Activated CD4-positive, alpha-beta T cell treated with anti-CD3 and anti-CD28 coated beads, Interleukin-2, Interleukin-4, amounts not matched to agents 100 ng/mL and 50 ng/mL, durations not matched to agents 16 hours and 8 hours (primary cell): ENCODE data around the gene TTLL8.
"Not testable (repeated sequence)": the region's sequence is repeated elsewhere in the genome, so short reads cannot be mapped to it uniquely, and the experiment has no call there.

Experiments used
- DNase-seq: peaks from one replicate; pipeline ENCODE4 v3.0.0-alpha.2; 2020; ENCODE audit warnings: low spot score

Gene TTLL8

GRCh38 chr22:50058061-50058905 lies at the start of gene TTLL8:
TTLL8 (minus strand) TSS chr22:50058298.
- DNase-seq, result no peak

- no peak for DNase-seq
These were observed 49.4 kb upstream of the TTLL8 start for GRCh38 chr22:50107529-50107928.

GRCh38 chr22:50105208-50106100 lies 47.4 kb upstream of the TTLL8 start:
- DNase-seq, result peak; percentile 35

- no peak for DNase-seq
These were observed 46.0 kb upstream of the TTLL8 start for GRCh38 chr22:50104141-50104544.

DNA sequence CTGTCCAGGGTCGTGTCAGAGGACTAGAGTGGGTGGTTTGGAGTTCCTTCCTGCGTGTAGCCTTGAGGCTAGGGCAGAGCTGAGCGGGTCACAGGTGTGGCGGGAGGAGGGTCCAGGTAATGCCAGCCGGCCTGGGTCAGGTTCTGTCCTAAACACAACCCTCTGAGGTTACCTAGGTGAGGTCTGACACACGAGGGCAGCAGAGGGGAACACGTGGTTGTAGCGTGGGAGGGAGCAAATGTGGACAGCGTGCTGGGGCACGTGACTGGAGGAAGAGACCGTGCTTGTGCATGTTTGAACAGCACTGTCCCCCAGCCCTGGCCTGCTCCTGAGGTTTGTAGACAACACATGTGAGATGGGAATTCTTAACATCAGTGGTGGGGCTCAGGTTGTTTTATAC lies 44.8 kb upstream of the TTLL8 start:
- no peak for DNase-seq

DNA sequence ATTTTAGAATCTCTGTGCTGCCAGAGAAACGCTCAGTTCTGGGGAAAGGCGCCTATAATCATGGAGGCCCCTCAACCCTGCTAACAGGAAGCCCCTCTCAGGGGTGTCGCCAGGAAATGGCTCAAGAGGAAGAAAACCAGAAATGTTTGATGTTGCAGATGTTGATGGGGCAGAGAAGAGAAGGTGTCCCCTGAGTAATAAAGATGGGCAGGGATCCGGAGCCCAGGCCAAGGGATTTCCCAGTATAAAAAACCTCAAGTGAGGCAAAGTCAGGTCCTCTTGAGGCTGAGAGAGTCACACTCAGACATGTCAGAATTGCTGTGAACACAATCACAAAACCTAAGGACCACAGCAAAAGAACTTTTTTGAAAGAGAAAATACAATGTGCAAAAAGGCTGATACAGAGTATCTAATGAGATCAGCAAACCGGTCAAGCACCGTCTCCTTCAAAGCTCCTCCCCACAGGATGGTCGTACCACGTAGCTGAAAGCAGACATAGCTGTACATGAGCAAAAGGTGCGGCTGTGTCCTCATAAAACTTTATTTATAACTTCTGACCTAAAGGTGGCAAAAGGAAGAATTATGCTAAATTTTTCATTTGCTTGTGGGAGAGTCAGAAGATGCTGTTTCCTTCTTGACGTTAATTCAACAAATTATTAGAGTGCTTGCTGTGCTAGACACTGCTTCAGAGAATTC lies 43.9 kb upstream of the TTLL8 start:
- no peak for DNase-seq

DNA sequence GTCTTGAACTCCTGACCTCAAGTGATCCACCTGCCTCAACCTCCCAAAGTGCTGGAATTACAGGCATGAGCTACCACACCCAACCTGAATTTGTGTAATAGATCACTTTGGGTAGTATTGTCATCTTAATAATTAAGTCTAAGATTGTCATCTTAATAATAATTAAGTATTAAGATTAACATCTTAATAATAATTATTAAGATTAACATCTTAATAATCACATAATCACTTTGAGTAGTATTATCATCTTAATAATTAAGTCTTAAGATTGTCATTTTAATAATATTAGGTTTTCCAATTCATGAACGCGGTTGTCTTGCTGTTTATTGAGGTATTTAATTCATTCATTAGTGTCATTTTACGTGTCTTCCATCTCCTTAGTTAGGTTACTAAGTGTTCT lies 40.0 kb upstream of the TTLL8 start:
- no peak for DNase-seq

DNA sequence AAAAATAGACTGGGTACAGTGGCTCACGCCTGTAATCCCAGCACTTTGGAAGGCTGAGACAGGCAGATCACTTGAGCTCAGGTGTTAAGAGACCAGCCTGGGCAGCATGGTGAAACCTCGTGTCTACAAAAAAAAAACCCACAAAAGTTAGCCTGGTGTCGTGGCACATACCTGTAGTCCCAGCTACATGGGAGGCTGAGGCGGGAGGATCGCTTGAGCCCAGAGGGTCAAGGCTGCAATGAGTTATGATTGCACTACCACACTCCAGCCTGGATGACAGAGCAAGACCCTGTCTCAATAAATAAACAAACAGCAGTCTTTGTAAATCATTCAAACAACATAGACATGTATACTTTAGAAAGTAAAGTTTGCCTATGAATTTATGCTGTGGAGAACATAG lies 34.2 kb upstream of the TTLL8 start:
- no peak for DNase-seq

- DNase-seq, result no peak
These were observed 33.1 kb upstream of the TTLL8 start for GRCh38 chr22:50091092-50091768.

DNA sequence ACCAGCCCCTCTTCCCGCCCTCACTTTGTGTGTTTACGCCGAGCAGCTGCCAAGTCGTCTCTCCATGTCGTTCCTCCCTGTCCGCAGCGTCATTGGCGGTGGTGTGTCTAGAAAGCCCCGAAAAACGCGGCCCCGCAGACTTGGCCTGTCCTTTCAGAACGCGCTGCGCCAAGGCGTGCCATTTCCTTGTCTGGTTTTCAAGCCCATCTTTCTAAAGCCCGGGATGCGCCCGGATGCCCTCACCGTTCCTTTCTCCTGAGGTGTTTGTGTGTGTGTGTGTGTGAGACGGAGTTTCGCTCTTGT lies 32.3 kb upstream of the TTLL8 start:
- DNase-seq, result no peak

DNA sequence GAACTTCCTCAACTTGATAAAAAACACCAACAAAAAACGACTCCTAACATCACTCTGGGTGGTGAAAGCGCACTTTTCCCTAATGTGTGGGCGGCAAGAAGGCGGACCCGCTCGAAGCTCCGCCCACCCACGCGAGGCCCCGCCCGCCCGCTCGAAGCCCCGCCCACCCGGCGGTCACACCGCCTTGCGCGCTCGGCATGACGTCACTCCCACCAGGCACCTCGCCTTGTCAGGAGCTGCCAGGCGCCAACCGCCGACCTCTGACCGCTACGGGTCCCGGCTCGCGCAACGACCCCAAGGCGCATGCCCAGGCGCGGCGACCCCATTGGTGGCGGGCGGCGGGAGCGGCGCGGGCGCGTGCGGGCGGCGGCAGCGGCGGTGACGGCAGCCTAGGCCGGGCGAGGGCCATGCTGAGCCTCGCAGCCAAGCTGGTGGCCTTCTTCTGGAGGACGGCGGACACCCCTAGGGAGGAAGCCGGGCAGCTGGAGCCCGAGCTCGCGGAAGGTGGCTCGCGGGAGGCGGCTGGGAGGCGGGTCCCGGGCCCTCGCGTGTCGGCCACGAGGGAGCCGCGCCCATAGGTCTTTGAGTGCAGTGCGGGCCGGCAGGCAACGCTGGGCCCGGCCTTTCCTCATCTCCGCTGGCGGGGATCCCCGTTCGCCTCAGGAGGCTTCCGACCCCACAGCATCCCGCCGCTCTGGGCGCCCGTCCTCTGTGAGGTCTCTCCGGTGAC lies 31.7 kb upstream of the TTLL8 start, which contains the start of gene MOV10L1:
Gene MOV10L1, plus strand, starts transcription at position 325 of the 730 bp plus-strand sequence. Its CDS starts 83 bp downstream, at position 408.
- DNase-seq, result no peak

GRCh38 chr22:50089231-50089630 lies 31.1 kb upstream of the TTLL8 start:
- DNase-seq, result no peak

GRCh38 chr22:50088096-50088495 lies 30.0 kb upstream of the TTLL8 start:
- DNase-seq, result no peak

- DNase-seq, result no peak
These were observed 29.5 kb upstream of the TTLL8 start for GRCh38 chr22:50087646-50088045.

- DNase-seq, result not testable (repeated sequence)
These were observed 28.9 kb upstream of the TTLL8 start for GRCh38 chr22:50086975-50087374.

- DNase-seq, result no peak
These were observed 28.4 kb upstream of the TTLL8 start for GRCh38 chr22:50086526-50086925.

- DNase-seq, result peak; percentile 7
These were observed 27.3 kb upstream of the TTLL8 start, which contains the start of gene MLC1 for GRCh38 chr22:50085211-50085972. MLC1 (minus strand) TSS chr22:50085426; CDS start chr22:50084902, 524 bp downstream.

GRCh38 chr22:50084614-50085021 lies 26.5 kb upstream of the TTLL8 start:
- no peak for DNase-seq

DNA sequence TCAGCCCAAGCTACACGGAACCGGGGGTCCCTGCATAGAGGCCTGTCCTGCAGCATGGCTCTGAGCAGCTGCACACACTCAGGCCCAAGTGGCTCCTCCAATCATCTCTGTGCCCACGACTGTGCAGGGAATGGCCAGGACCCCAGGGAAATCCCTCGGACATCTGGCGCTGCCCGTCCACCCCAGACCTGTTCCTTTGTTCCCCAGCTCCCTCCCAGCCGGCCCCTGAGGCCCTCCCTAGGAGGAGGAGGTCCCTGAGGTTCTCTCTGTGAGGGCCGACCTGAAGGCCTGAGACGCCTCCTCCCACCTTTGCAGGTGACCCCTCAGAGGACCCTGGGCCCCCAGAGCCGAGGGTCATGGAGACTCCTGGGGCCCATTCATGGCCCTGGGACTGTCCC lies 26.0 kb upstream of the TTLL8 start:
- no peak for DNase-seq

GRCh38 chr22:50083462-50084079 lies 25.5 kb upstream of the TTLL8 start:
- no peak for DNase-seq
